ENCODE measurements around the gene INSRR.
A peak's percentile ranks its signal among the peaks of the same experiment; 100 is the strongest.

INSRR gene

GRCh38 chr1:156858959-156859522 lies at the start of gene INSRR:
Gene INSRR, minus strand, starts transcription at chr1:156859117. Its CDS starts 496 bp downstream, at chr1:156858621.
- Mint-ChIP-seq H3K27me3 (ENCODE audit: low read depth) (peaks cover 71% of the 10 kb centered on the region), H3K27ac (peak within 1 kb of the TSS in 1 of 3 experiments; percentile 34), H3K9me3 (no peaks in the 10 kb centered on the region), H3K36me3 (ENCODE audit: low read depth) (no peaks in the 10 kb centered on the region), H3K4me1 (peaks cover 55% of the 10 kb centered on the region), H3K4me3 (peak within 1 kb of the TSS; percentile 79 to 87 (median 82))
- TF ChIP-seq CTCF (IDR thresholded peaks at IDR 0.05; ENCODE audit: unreplicated experiment in 3 of 3), result no peak

- H3K4me1 Mint-ChIP-seq, result peaks cover 34% of the 10 kb centered on the region
- TF ChIP-seq CTCF (IDR thresholded peaks at IDR 0.05; ENCODE audit: unreplicated experiment in 3 of 3), result no peak
Measured at GRCh38 chr1:156908541-156908940, 49.6 kb upstream of the INSRR start.

GRCh38 chr1:156906206-156906906 lies 47.4 kb upstream of the INSRR start:
- Mint-ChIP-seq H3K27me3 (ENCODE audit: low read depth) (peaks cover 11% of the 10 kb centered on the region), H3K4me3 (no peak overlapping the region), H3K36me3 (ENCODE audit: low read depth) (peaks cover 10% of the 10 kb centered on the region), H3K27ac (peak overlapping the region in 2 of 3 experiments; percentile 1 to 40), H3K4me1 (peaks cover 45% of the 10 kb centered on the region), H3K9me3 (no peaks in the 10 kb centered on the region)
- no peak for TF ChIP-seq CTCF (IDR thresholded peaks at IDR 0.05; ENCODE audit: unreplicated experiment in 3 of 3)

More at GRCh38 chr1:156908541-156908940, 49.6 kb upstream of the INSRR start:
- H3K9me3 Mint-ChIP-seq, result no peaks in the 10 kb centered on the region
- H3K36me3 Mint-ChIP-seq (ENCODE audit: low read depth), result peaks cover 10% of the 10 kb centered on the region
- peak overlapping the region in 1 of 3 experiments; percentile 47 for H3K27ac Mint-ChIP-seq
- no peak overlapping the region for H3K4me3 Mint-ChIP-seq
- peaks cover 11% of the 10 kb centered on the region for H3K27me3 Mint-ChIP-seq (ENCODE audit: low read depth)

- Mint-ChIP-seq H3K4me1 (peaks cover 49% of the 10 kb centered on the region), H3K27me3 (ENCODE audit: low read depth) (peaks cover 11% of the 10 kb centered on the region), H3K27ac (peak overlapping the region; percentile 31 to 40 (median 35)), H3K4me3 (no peak overlapping the region), H3K9me3 (no peaks in the 10 kb centered on the region), H3K36me3 (ENCODE audit: low read depth) (peaks cover 10% of the 10 kb centered on the region)
- no peak for TF ChIP-seq CTCF (IDR thresholded peaks at IDR 0.05; ENCODE audit: unreplicated experiment in 3 of 3)
Measured at GRCh38 chr1:156905651-156906050, 46.7 kb upstream of the INSRR start.

GRCh38 chr1:156905176-156905575 lies 46.3 kb upstream of the INSRR start:
- TF ChIP-seq CTCF (IDR thresholded peaks at IDR 0.05; ENCODE audit: unreplicated experiment in 3 of 3), result no peak
- peaks cover 11% of the 10 kb centered on the region for H3K27me3 Mint-ChIP-seq (ENCODE audit: low read depth)
- peaks cover 10% of the 10 kb centered on the region for H3K36me3 Mint-ChIP-seq (ENCODE audit: low read depth)
- H3K4me3 Mint-ChIP-seq, result no peak overlapping the region
- H3K4me1 Mint-ChIP-seq, result peaks cover 54% of the 10 kb centered on the region
- peak overlapping the region; percentile 31 to 94 (median 62) for H3K27ac Mint-ChIP-seq
- no peaks in the 10 kb centered on the region for H3K9me3 Mint-ChIP-seq
